ENCODE results near the gene MKNK1. TPM values are rescaled to one million over a fixed set of nuclear protein-coding genes. Genes with fewer than 3 reads are reported as not detected.

Gene MKNK1
- total RNA-seq, 1 donor from 2014 or later, result 61.1 TPM

- Histone ChIP-seq H3K4me3 (no peak overlapping the region), H3K4me1 (no peaks in the 10 kb centered on the region), H3K9me3 (no peaks in the 10 kb centered on the region), H3K27me3 (peaks cover 42% of the 10 kb centered on the region), H3K27ac (no peak overlapping the region), H3K36me3 (no peaks in the 10 kb centered on the region)
- ATAC-seq (no peak), DNase-seq (no peak)
- intact Hi-C loops (cut with DNase I), result no loop called here
- no peak for TF ChIP-seq CTCF (IDR thresholded peaks at IDR 0.05)
These were observed 60.7 kb downstream of the MKNK1 start for GRCh38 chr1:46543382-46543760.

GRCh38 chr1:46539972-46540371 lies 64.1 kb downstream of the MKNK1 start:
- DNase-seq, result no peak
- peaks cover 34% of the 10 kb centered on the region for H3K27me3 ChIP-seq
- no peaks in the 10 kb centered on the region for H3K9me3 ChIP-seq
- TF ChIP-seq CTCF (IDR thresholded peaks at IDR 0.05), result no peak
- intact Hi-C loops (cut with DNase I), result no loop called here
- no peaks in the 10 kb centered on the region for H3K36me3 ChIP-seq
- no peak overlapping the region for H3K27ac ChIP-seq
- no peak for ATAC-seq
- no peaks in the 10 kb centered on the region for H3K4me1 ChIP-seq
- no peak overlapping the region for H3K4me3 ChIP-seq

- Histone ChIP-seq H3K27me3 (peaks cover 27% of the 10 kb centered on the region), H3K36me3 (no peaks in the 10 kb centered on the region), H3K9me3 (no peaks in the 10 kb centered on the region), H3K4me1 (no peaks in the 10 kb centered on the region), H3K27ac (no peak overlapping the region), H3K4me3 (no peak overlapping the region)
- ATAC-seq (no peak), DNase-seq (no peak)
- intact Hi-C loops (cut with DNase I), result no loop called here
- TF ChIP-seq CTCF (IDR thresholded peaks at IDR 0.05), result no peak
These were observed 65.9 kb downstream of the MKNK1 start for GRCh38 chr1:46538147-46538546.

GRCh38 chr1:46537651-46538050 lies 66.4 kb downstream of the MKNK1 start:
- Histone ChIP-seq H3K4me1 (no peaks in the 10 kb centered on the region), H3K36me3 (no peaks in the 10 kb centered on the region), H3K9me3 (no peaks in the 10 kb centered on the region), H3K4me3 (no peak overlapping the region), H3K27me3 (peaks cover 22% of the 10 kb centered on the region), H3K27ac (no peak overlapping the region)
- TF ChIP-seq CTCF (IDR thresholded peaks at IDR 0.05), result no peak
- DNase-seq (no peak), ATAC-seq (no peak)
- intact Hi-C loops (cut with DNase I), result no loop called here

GRCh38 chr1:46536527-46536926 lies 67.5 kb downstream of the MKNK1 start:
- no peak for DNase-seq
- H3K4me3 ChIP-seq, result no peak overlapping the region

More at GRCh38 chr1:46536527-46536926, 67.5 kb downstream of the MKNK1 start:
- Histone ChIP-seq H3K4me1 (no peaks in the 10 kb centered on the region), H3K9me3 (no peaks in the 10 kb centered on the region), H3K36me3 (no peaks in the 10 kb centered on the region), H3K27me3 (peaks cover 23% of the 10 kb centered on the region), H3K27ac (no peak overlapping the region)
- intact Hi-C loops (cut with DNase I), result no loop called here
- no peak for TF ChIP-seq CTCF (IDR thresholded peaks at IDR 0.05)
- no peak for ATAC-seq
